GM19025 (cell line): ENCODE data around the gene MCRS1.
"Not testable (repeated sequence)": the region's sequence is repeated elsewhere in the genome, so short reads cannot be mapped to it uniquely, and the experiment has no call there.

Experiments
- ATAC-seq: cut with Tn5 transposase; IDR thresholded peaks from one replicate; pipeline ENCODE4 v1.9.1; 2021; ENCODE audit warnings: mild to moderate bottlenecking, low read depth, moderate library complexity; ENCODE audit not compliant: unreplicated experiment

Gene MCRS1

GRCh38 chr12:49542592-49543160 is 25.3 kb downstream of the MCRS1 start:
- ATAC-seq, result no peak

- ATAC-seq, result no peak
These were observed 25.9 kb downstream of the MCRS1 start for GRCh38 chr12:49541911-49542505.

- ATAC-seq, result no peak
These were observed 26.6 kb downstream of the MCRS1 start for GRCh38 chr12:49541140-49541861.

GRCh38 chr12:49540229-49541139 is 27.5 kb downstream of the MCRS1 start:
- ATAC-seq, result no peak

GRCh38 chr12:49539406-49540228 is 28.3 kb downstream of the MCRS1 start:
- no peak for ATAC-seq

- ATAC-seq, result peak; percentile 58
These were observed 29.2 kb downstream of the MCRS1 start, which contains the start of gene KCNH3 for GRCh38 chr12:49538510-49539403. Gene KCNH3, plus strand, starts transcription at chr12:49539030. Its CDS starts 387 bp downstream, at chr12:49539417.

GRCh38 chr12:49537752-49538509 is 30.0 kb downstream of the MCRS1 start:
- no peak for ATAC-seq

GRCh38 chr12:49537231-49537751 is 30.7 kb downstream of the MCRS1 start:
- ATAC-seq, result no peak

- ATAC-seq, result no peak
These were observed 31.3 kb downstream of the MCRS1 start for GRCh38 chr12:49536526-49537071.

GRCh38 chr12:49535921-49536525 is 31.9 kb downstream of the MCRS1 start:
- no peak for ATAC-seq

- no peak for ATAC-seq
These were observed 33.1 kb downstream of the MCRS1 start for GRCh38 chr12:49534731-49535278.

- ATAC-seq, result not testable (repeated sequence)
These were observed 33.8 kb downstream of the MCRS1 start for GRCh38 chr12:49534122-49534521.

GRCh38 chr12:49533331-49533730 is 34.6 kb downstream of the MCRS1 start:
- ATAC-seq, result no peak

- ATAC-seq, result no peak
These were observed 36.2 kb downstream of the MCRS1 start for GRCh38 chr12:49531745-49532144.

GRCh38 chr12:49529414-49529813 is 38.5 kb downstream of the MCRS1 start:
- ATAC-seq, result no peak

GRCh38 chr12:49527361-49528130 is 40.4 kb downstream of the MCRS1 start:
- ATAC-seq, result no peak
